NOMO-1 treated with dmso at 0.1 percent for 144 hours (cell line): ENCODE results near the gene BCL11A.

Experiments
- DNase-seq: peaks from one replicate; lab custom pipeline; 2025; ENCODE audit not compliant: unreplicated experiment; lab: John Stamatoyannopoulos, UW

The BCL11A gene

GRCh38 chr2:60412620-60413019 lies 140.8 kb downstream of the BCL11A start:
- DNase-seq, result no peak

GRCh38 chr2:60412027-60412426 lies 141.4 kb downstream of the BCL11A start:
- no peak for DNase-seq

GRCh38 chr2:60411295-60411694 lies 142.2 kb downstream of the BCL11A start:
- no peak for DNase-seq

GRCh38 chr2:60410456-60411146 lies 142.9 kb downstream of the BCL11A start:
- DNase-seq, result no peak

GRCh38 chr2:60409531-60409871 lies 144.0 kb downstream of the BCL11A start:
- DNase-seq, result no peak

GRCh38 chr2:60408811-60409530 lies 144.5 kb downstream of the BCL11A start:
- DNase-seq, result no peak

- no peak for DNase-seq
Measured at GRCh38 chr2:60408207-60408606, 145.2 kb downstream of the BCL11A start.

- DNase-seq, result no peak
Measured at GRCh38 chr2:60407398-60407797, 146.1 kb downstream of the BCL11A start.

GRCh38 chr2:60406192-60406591 lies 147.3 kb downstream of the BCL11A start:
- DNase-seq, result no peak

- DNase-seq, result no peak
Measured at GRCh38 chr2:60405271-60405919, 148.1 kb downstream of the BCL11A start.
